Measurements from ENCODE around the gene GSX1.
"Not testable (repeated sequence)": the region's sequence is repeated elsewhere in the genome, so short reads cannot be mapped to it uniquely, and the experiment has no call there.

Gene GSX1

DNA sequence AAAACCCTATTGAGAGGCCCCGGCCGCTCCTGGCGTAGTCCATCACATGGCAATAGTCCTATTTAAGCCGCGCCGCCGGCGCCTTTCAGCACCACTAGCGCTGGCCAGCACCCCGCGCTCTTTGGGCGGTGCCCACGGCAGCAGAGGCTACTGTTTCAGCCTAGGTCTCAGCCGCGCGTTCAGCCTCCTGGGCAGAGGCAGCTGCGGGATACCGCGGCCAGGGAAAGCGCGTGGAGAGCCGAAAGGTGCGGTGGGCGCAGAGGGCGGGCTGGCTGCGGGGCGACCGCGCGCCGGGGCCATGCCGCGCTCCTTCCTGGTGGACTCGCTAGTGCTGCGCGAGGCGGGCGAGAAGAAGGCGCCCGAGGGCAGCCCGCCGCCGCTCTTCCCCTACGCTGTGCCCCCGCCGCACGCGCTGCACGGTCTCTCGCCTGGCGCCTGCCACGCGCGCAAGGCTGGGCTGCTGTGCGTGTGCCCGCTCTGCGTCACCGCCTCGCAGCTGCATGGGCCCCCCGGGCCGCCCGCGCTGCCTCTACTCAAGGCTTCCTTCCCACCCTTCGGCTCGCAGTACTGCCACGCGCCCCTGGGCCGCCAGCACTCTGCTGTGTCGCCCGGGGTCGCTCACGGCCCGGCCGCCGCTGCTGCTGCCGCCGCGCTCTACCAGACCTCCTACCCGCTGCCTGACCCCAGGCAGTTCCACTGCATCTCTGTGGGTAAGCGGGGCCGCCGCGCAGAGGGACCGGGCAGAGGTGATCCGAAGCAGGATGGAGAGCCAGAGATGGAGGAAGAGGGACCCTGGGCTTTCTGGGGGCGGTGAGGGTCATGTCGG is at the start of gene GSX1:
Gene GSX1 (plus strand): TSS at position 91 of the 826 bp plus-strand sequence. CDS start 208 bp downstream, at position 299.
- DNase-seq, result peak; percentile 32 to 38

DNA sequence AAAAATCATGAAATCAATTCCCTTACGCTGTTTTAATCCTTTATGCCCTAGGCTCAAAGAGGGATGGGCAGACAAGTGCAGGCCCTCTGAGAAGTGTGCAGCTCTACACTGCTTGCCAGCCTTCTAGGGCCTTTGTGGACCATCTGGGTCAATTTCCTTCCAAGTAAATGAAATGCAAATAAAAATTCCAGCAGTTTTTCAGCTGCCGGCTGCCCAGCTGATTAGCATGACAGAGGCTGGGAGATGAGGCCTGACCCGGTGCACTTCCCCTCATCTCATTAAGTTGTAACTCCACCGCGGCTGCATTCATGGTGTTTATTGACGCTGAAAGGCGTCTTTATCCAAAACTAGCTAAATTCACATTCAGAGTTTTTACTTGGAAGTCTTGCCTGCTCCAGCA is 47.5 kb upstream of the GSX1 start:
- DNase-seq, result no peak

DNA sequence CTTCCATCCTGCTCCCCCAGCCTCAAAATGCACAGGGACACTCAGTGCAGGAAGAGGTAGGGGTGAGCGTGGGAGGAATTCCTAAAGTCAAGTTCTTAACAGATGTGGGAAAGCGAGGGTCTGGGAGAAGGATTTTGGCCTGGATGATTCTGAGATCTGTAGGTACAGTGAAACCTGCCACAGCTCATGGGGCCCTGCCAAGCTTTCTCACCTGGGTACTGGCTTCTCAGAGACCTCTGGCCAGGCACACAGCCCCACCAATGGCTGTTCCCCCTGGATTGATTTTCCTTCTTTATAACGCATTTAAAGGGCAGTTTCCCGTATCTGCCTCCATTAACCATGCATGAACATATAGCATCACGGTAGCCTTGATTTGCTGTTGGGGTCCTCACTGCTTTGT is 47.0 kb upstream of the GSX1 start:
- DNase-seq, result no peak

DNA sequence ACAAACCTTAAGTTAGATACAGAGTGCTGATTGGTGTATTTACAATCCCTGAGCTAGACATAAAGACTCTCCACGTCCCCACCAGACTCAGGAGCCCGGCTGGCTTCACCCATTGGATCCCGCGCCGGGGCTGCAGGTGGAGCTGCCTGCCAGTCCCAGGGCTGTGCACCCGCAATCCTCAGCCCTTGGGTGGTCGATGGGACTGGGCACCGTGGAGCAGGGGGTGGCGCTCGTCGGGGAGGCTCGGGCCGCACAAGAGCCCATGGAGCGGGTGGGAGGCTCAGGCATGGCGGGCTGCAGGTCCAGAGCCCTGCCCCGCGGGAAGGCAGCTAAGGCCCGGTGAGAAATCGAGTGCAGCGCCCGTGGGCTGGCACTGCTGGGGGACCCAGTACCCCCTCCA is 44.1 kb upstream of the GSX1 start:
- DNase-seq, result not testable (repeated sequence)

DNA sequence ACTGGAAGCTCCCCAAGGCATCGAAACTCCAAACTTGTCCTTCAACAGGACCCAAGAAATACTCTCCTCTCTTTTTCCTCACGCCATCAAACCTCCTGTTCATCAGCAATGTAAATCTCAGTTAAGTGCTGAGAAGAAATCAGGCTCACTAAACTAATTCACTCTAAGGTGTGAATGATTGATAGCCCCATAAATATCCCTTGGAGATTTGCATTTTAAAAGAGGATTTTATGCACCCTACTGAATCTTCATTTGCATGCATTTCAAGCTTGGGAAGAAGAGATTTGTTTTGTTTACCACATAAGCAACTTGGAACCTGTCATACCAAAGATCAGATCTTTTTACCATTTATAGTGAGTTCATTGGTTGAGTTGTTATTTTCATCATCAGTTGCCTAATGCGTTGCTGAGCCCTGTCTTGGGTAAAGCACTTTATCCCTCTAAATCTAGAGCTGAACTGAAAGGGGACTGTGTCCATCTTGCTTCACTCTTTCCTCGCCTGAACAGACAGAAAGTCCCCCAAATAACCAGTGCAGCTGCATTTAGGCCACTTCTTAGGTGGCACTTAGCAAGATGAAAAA is 40.2 kb upstream of the GSX1 start:
- no peak for DNase-seq

DNA sequence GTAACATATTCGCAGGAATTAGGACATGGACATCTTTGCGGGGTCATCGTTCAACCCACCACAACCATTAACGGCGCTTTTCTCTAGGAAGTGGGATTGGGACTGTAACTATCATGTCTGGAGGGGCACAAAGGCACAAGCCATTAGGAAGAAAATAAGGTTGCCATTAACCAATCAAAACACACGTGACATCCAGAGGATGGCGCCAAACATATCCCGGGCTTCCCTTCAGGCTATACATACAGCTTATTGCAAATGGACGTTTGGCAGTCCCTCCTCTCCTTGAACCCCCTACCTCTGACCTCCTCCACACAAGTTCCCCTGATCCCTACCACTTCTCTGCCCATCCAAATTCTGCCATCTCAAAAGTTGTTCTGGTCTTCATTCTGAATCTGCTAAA is 26.6 kb upstream of the GSX1 start:
- no peak for DNase-seq

DNA sequence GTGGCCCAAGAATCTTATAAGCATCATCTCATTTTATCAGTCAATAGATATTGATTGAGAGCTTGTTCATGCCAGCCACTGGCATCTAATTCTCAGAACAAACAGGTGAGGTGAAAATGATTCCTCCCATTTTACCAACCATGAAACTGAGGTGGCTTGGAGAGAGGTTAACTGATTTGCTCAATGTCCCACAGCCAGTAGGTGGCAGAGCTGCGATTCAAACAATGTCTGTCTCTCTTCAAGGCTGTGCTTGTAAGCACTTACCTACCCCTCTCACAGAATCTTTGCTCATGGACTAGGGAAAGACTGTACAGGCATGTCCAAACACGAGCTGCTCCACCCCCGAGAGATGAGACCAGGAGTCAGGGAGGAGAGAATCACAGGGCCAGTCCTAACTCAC is 21.5 kb upstream of the GSX1 start:
- DNase-seq, result peak in 1 of 2 donors; percentile 24

DNA sequence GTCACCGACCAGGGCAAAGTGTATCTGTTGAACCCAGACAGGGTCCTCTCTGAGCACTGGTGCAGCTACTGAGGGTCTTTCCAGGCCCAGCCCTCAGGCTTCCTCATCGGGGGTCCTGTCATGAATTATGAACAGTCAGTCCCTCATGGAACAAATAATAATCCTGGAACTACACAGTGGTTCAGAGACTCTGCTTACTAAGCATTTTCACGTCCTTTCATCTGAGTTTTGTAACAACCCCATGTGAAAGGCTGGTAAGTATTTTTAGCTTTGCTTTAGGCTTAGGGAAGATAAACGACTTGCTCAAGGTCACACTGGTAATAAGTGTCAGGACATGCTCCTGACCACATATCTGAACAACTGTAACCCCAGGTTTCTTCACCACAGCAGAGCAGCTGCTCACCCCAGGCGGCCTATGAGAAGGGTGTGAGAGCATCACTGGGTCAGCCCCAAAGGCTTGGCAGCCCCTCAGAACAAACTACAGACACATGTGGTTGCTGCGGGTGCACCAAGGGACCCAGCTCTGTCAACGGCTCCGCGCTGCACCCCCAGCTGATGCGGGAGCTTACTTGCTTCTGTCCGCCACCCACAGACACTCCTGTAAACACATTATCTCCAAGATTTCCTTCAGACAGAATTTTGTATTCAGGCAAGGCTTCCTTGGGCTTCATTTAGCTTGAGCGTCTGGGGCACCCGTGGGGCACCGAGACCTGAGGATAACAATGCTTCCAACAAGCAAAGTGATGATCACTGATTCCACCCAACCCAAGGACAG is 19.4 kb upstream of the GSX1 start:
- DNase-seq, result no peak

DNA sequence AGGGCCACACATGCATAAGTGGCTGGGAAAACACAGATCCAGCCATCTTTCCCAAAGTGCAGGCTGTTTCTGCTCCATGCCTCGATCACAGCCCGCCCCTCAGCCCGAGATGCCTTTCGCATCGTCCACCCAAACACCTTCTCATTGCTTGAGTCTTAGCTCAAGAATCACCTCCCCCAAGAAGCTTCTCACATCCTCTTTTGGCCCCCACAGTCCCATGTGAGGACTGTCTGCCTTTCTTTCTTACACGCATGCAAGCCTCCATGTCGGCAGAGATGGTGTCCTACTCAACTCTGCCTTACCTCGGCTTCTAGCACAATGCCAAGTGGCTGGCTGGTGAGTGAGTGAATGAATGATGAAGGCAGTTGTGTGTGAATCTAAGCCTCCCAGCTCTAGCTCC is 18.1 kb upstream of the GSX1 start:
- no peak for DNase-seq

DNA sequence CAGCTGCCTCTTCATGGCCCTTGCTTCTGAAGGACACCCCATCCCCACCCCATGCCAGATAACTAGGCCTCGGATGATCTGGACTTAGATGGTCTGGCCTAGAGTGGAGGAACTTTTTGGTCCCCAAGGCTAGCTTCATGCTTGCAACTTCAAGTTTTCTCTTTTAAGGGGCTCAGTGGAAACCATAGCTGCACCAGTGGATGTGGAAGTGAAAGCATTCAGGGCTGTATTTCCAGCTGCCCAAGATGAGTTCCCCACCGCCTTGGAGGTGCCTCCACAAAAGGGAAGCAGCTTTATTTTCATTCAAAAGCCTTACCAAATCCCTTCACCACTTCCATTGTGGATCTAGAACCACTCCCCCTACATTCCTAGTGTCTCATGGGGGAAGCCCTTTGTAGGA is 17.6 kb upstream of the GSX1 start:
- no peak for DNase-seq

DNA sequence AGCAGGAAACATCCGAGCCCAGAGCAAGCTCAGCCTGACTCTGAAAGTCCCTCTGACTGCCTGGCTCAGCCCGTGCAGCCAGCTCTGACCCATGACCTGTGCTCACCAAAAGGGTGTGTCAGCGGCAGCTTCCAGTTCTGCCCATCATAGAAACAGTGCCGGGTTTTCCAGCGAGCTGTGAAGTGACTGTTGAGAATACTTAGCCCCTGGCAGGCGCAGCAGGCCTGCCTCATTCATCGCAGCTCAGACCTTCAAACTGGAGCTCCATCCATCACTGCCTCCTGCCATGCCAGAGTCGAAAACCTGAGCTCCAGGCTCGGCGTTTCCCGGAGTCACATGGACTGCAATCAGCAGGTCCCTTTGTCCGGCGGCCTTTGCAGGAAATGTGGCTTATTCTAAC is 16.3 kb upstream of the GSX1 start:
- DNase-seq, result no peak

DNA sequence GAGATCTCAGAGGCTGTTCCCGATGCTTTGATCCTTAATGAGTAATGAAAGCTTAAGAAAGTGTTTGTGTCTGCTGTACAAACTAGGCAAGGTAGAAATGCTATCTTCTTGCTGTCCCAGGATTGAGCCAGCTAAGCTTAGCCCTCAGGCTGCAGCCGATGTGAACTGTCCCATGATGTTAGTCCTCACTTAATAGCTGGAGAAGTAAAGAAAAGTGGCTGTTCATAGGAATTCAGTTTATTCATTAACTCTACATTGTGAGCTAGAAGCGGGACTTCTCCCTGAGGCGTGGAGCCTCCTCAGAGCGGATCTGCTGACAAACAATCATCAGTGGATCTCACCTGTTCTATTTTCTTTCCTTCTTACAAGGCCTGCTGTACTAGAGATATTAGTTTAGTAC is 10.1 kb upstream of the GSX1 start:
- no peak for DNase-seq

DNA sequence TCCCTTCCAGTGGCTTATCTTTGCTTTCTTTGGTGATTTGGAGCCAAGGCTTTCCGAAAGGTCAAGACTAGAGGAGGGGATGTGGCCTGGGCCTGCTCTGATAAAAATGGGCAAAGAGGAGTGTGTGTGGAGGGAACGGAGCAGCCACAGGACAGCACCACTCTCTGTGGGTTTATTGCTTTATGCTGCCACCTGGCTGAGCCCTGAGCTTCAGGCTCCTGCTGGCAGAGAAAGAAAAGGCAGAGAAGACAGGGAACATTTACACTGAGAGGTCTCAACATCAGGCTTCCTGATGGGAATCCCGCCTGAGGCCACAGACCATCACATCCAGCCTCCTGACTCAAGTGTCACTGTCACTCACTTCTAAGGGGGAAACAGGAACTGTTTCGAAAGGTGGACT is 9.2 kb upstream of the GSX1 start:
- DNase-seq, result no peak

DNA sequence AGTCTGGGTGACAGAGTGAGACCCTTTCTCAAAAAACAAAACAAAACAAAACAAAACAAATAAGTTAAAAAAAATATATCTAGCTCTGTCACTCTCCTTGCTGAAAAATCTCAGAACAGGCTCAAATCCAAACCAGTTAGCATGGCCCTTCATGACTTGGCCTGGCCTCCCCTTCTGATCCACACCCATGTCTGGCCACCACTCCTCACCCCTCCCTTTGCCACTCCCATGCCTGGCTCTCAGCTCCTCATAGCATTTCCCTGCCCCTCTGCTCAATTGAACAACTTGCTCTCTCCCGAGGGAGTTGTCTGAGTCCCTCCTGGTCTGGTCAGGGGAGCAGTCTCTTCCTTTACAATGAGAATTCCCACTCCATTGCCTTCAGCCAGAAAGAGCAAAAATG is 4.0 kb upstream of the GSX1 start:
- no peak for DNase-seq

DNA sequence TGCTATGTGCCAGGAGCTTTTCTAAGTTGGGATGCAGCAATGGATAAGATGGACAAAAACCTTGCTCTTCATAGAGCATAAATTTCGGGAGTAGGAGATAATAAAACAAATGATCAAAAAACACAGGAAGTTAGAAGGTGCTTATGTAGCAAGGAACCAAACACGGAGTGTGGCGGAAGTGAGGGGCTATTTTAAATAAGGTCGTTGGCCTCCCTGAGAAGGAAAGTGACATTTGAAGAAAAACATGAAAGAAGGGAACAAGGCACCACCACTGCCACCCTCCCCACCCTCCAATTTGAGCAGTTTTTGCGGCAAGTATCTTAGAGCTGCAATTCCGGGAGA is 3.2 kb upstream of the GSX1 start:
- DNase-seq, result no peak

DNA sequence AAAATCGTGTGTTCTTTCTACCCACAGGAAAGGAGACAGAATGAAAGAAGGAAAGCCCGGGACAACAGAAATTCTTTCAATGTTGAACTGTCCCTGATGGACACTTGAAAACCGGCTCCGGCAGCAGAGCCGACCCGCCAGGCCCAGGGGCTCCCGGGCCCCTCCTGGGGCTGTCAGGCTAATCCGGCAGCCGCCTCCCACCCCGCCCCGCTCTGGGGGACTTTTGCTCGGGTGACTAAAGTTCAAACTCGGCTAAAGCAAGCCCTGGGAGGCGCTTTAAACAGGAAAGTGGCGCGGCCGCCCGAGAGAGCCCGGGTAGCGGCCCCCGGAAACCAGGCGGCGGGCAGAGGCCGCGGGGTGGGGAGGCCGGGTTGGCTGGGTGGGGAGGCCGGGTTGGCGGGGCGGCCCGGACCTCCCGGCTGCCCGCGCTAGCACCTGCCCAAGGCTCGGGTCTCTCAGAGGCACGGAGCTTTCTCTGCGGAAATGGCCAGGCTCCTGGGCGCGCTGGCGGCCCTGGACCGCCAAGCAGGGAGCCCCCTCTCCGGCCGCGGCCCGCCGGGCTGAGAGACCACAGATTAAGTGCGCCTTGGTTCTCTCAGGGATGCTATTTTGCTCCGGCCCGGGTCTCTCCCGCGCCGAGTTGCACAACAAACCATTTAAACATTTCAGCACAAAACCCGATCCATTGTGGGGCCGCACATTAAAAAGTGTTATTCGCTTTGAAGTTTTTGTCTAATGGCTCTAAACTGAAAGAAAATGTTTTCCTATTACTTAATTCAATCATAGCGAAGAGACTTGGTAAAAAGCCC is 2.6 kb upstream of the GSX1 start:
- DNase-seq, result no peak

DNA sequence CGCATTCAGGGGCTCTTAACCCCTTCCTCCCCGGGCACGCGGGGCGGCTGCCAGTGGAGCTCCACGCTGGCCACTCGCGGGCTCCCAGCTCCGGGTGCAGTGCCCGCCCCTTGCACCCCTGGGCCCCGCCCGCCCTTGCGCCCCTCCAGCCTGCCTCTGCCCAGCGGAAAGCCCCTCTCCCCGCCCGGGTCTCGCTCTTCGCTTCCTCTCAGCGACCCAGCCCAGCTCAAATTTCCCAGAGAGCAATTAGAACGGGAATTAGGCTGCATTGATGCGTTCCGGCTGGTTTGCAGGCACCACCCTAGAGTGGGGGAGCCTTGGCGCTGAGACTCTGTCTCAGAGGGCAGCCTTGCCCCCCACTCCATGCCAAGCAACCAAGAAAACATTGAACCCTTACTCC is 1.8 kb upstream of the GSX1 start:
- no peak for DNase-seq

DNA sequence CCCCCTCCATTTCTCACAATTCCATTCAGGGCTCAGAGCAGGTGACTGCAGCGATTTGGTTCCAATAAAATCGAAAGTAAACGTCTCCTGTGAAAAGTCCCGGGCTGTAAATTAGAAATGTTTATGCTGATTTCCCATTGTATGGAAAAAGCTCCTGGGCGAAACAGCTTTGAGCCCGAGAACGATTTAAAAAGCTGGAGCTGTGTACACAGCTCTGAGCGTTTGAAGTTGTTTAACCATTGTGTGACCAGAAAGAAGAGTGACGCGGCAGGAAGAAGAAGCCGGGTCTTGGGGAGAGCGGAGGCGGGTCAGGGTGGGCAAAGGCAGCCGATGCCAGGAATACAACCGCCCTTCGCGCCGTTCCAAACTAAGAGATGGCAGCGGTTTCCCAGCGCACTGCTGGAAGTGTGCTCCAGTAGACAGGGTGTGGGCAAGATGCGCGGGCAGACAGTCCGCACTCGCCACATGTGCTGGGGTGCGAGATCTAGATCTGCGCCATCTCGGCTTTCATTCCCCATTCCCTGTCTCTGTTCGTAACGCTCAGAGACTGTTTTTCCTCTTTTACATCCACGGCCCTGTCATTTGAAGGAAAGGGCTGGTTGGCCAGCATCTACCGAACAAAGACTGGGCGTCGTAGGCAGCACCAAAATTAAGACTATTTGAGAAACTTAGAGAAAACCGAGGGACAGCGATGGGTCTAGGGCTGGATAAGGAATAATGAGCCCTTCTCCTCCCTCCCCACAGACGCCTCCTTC is 960 bp upstream of the GSX1 start:
- no peak for DNase-seq

DNA sequence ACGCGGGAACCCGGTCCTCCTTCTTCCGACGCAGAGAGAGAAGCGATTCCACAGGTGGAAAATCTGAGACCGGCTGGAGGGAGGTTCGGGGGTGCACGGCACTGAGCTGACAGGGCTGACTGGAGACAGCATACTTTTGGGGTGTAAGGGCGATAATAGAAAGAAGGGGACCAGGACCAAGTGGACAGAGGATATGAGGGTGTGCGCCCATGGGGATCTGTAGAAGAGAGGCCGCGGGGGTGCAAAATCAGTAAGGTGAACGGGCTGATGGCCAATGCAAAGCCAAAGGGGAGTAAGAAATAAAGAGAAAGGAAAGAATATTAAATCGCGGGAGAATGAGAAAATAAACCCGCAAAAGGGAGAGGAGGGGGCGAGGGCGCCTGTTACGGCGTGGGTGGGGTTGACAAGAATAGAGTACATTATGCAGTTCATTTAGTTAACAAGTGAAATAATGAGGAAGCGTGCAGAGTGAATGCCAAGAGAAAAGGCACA is 336 bp upstream of the GSX1 start:
- DNase-seq, result no peak

DNA sequence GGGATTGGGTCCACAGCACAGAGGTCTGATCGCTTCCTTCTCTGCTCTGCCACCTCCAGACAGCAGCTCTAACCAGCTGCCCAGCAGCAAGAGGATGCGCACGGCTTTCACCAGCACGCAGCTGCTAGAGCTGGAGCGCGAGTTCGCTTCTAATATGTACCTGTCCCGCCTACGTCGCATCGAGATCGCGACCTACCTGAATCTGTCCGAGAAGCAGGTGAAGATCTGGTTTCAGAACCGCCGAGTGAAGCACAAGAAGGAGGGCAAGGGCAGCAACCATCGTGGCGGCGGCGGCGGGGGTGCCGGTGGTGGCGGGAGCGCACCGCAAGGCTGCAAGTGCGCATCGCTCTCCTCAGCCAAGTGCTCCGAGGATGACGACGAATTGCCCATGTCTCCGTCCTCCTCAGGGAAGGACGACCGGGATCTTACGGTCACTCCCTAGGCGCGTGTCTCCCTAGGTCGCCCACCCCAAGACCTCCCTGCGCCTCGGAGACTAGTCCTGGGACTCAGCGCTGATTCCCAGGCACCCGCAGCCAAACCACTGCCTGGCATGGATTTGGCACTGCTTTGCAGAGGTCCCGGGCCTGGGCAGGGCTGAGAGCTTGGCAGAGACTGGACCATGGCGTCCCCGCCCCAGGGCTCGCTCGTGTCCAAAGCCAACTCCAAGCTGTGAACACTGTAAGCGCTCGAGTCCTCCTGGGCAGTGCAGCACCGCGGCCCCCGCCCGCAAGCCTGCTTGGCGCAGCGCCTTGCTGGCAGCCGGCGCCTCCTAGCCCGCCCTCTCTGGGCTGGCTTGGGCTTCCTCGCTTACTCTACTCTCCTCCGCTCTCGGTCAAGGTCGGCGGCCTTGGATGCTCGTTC is 1.5 kb downstream of the GSX1 start:
- DNase-seq, result no peak

DNA sequence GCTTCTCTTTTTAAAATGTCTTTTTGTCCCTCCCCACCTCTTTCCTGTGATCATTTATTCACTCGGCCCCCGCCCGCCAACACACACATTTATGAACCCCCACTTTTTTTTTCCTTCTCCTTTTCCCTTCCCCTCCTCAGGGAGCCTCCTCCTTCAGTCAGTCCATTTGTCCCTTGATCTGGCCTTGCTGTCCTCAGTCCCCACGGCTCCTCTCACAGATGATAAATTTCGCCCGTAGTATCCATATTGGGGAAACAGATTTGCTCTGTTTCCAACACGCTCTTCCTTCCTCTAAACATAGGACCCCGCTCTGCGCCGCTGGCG is 2.0 kb downstream of the GSX1 start:
- DNase-seq, result no peak

Measured in inflammatory macrophage treated with lipopolysaccharide for 1 hour (primary cell).